Epithelial cell of proximal tubule (primary cell): ENCODE results near the gene FSTL3. TPM values are rescaled to one million over a fixed set of nuclear protein-coding genes. Genes with fewer than 3 reads are reported as not detected.

ENCODE experiments used
- DNase-seq: peaks from one replicate; pipeline ENCODE4 v3.0.0-alpha.2; 2011; ENCODE audit warnings: low read depth
- H3K4me3 ChIP-seq: 2 replicates; pipeline ENCODE4 v1.5.1; 2011; ENCODE audit warnings: low read depth, mild to moderate bottlenecking, low read length
- CTCF ChIP-seq: conservative IDR thresholded peaks from 2 replicates; pipeline ENCODE4 v1.5.1; 2012; ENCODE audit warnings: low read depth, mild to moderate bottlenecking, low read length
- total RNA-seq: library from RNA; depleted of rRNA; stranded (reverse); fragments of >200 nt; gene quantifications from 2 replicates; pipeline ENCODE4 v1.2.3, GENCODE V29; 2015

Gene FSTL3
- total RNA-seq, 1 donor from 2014 or later = 483 TPM

GRCh38 chr19:681029-682019 is 5.1 kb downstream of the FSTL3 start:
- H3K4me3 ChIP-seq = peak overlapping the region; percentile 67
- no peak for DNase-seq
- TF ChIP-seq CTCF = no peak

GRCh38 chr19:682678-683320 is 6.6 kb downstream of the FSTL3 start:
- DNase-seq = no peak
- no peak overlapping the region for H3K4me3 ChIP-seq
- no peak for TF ChIP-seq CTCF

GRCh38 chr19:685454-685931 is 9.3 kb downstream of the FSTL3 start:
- no peak overlapping the region for H3K4me3 ChIP-seq
- no peak for TF ChIP-seq CTCF
- DNase-seq = no peak

- TF ChIP-seq CTCF = no peak
- no peak for DNase-seq
- no peak overlapping the region for H3K4me3 ChIP-seq
These were observed 10.6 kb downstream of the FSTL3 start for GRCh38 chr19:686589-687297.

DNA sequence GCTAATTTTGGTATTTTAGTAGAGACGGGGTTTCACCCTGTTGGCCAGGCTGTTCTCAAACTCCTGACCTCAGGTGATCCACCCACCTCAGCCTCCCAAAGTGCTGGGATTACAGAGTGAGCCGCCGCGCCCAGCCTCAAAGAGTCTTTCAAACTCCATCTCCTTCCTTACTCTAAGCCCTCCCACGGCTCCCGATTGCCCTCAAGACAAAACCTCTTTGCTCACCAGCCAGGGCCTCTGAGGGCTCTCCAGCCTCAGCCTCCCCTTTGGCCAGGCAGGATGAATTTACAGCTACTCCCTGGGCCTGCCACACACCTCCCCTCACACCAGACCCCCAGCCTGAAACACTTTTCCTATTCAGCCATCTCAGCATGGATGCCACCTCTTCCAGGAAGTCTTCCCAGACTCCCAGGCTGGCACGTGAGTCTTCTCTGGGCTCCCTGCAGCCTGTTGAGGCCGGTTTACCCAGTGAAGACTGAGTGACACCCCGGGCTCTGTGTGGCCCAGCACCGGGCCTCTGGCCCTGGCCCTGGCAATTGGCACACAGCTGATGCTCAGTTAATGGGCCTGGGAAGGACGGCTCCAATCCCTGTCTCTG is 11.5 kb downstream of the FSTL3 start:
- H3K4me3 ChIP-seq = no peak overlapping the region
- no peak for TF ChIP-seq CTCF
- DNase-seq = no peak

GRCh38 chr19:688214-688613 is 12.0 kb downstream of the FSTL3 start:
- no peak for TF ChIP-seq CTCF
- H3K4me3 ChIP-seq = no peak overlapping the region
- DNase-seq = no peak
